Lower leg skin (tissue), 3 donors: Measurements from ENCODE around the gene MTMR10.

Experiments used
- CTCF ChIP-seq, 3 donors: fragments of 450-650 bp; IDR thresholded peaks; one replicate each; pipeline ENCODE4 v1.5.1; 2016; ENCODE audit warnings: antibody characterized with exemption in 3 of 3, mild to moderate bottlenecking in 3 of 3, moderate library complexity in 2 of 3
- POLR2A ChIP-seq, 2 donors: fragments of 450-650 bp; IDR thresholded peaks; one replicate each; pipeline ENCODE4 v1.6.1; 2016 to 2017; ENCODE audit warnings: antibody characterized with exemption in 2 of 2, mild to moderate bottlenecking in 1 of 2, moderate library complexity in 1 of 2

GRCh38 chr15:30929982-30930381, 61.4 kb downstream of the MTMR10 start:
- TF ChIP-seq CTCF (IDR thresholded peaks at IDR 0.05) (no peak), POLR2A (IDR thresholded peaks at IDR 0.05) (no peak)
